ENCODE results near the gene MBTPS1. TPM values are rescaled to one million over a fixed set of nuclear protein-coding genes. Genes with fewer than 3 reads are reported as not detected.

The MBTPS1 gene
- total and polyA plus RNA-seq, 9 of the 15 experiments (the other 6 are each of a cell fraction or from before 2014, with no cell fraction given) = 2.8 to 57.6 (median 43.8) TPM

GRCh38 chr16:84138824-84139627 lies 22.3 kb upstream of the MBTPS1 start (continued):
- TF ChIP-seq ZNF398 (CRISPR knock-in tag; IDR thresholded peaks at IDR 0.05) (no peak), ZNF785 (CRISPR knock-in tag; IDR thresholded peaks at IDR 0.05) (no peak), MAFF (IDR thresholded peaks at IDR 0.05; ENCODE audit: low read length) (peak; percentile 73), CEBPG (CRISPR knock-in tag; IDR thresholded peaks at IDR 0.05) (peak; percentile 97; the same call in 1 of the 2 replicates), CEBPG (tag; conservative IDR thresholded peaks at IDR 0.05 in 1 of 2, IDR thresholded peaks at IDR 0.05 in 1 of 2) (peak in 1 of 2 experiments; percentile 98; a peak in 1 of 4 replicates), ATF3 (IDR thresholded peaks at IDR 0.05) (peak; percentile 93), ATF3 (CRISPR knock-in tag; conservative IDR thresholded peaks at IDR 0.05) (no peak; the same call in 1 of the 2 replicates), RBBP5 (IDR thresholded peaks at IDR 0.05; ENCODE audit: borderline replicate concordance, insufficient read depth, low read length, poor library complexity, severe bottlenecking) (peak; percentile 77), ZNF551 (CRISPR knock-in tag; IDR thresholded peaks at IDR 0.05) (no peak), STAT5A (IDR thresholded peaks at IDR 0.05; ENCODE audit: borderline replicate concordance, low read length) (no peak)
- TF ChIP-seq, protein P1, sequence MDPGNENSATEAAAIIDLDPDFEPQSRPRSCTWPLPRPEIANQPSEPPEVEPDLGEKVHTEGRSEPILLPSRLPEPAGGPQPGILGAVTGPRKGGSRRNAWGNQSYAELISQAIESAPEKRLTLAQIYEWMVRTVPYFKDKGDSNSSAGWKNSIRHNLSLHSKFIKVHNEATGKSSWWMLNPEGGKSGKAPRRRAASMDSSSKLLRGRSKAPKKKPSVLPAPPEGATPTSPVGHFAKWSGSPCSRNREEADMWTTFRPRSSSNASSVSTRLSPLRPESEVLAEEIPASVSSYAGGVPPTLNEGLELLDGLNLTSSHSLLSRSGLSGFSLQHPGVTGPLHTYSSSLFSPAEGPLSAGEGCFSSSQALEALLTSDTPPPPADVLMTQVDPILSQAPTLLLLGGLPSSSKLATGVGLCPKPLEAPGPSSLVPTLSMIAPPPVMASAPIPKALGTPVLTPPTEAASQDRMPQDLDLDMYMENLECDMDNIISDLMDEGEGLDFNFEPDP (CRISPR knock-in tag; IDR thresholded peaks at IDR 0.05) = no peak
- TF ChIP-seq, protein P2, sequence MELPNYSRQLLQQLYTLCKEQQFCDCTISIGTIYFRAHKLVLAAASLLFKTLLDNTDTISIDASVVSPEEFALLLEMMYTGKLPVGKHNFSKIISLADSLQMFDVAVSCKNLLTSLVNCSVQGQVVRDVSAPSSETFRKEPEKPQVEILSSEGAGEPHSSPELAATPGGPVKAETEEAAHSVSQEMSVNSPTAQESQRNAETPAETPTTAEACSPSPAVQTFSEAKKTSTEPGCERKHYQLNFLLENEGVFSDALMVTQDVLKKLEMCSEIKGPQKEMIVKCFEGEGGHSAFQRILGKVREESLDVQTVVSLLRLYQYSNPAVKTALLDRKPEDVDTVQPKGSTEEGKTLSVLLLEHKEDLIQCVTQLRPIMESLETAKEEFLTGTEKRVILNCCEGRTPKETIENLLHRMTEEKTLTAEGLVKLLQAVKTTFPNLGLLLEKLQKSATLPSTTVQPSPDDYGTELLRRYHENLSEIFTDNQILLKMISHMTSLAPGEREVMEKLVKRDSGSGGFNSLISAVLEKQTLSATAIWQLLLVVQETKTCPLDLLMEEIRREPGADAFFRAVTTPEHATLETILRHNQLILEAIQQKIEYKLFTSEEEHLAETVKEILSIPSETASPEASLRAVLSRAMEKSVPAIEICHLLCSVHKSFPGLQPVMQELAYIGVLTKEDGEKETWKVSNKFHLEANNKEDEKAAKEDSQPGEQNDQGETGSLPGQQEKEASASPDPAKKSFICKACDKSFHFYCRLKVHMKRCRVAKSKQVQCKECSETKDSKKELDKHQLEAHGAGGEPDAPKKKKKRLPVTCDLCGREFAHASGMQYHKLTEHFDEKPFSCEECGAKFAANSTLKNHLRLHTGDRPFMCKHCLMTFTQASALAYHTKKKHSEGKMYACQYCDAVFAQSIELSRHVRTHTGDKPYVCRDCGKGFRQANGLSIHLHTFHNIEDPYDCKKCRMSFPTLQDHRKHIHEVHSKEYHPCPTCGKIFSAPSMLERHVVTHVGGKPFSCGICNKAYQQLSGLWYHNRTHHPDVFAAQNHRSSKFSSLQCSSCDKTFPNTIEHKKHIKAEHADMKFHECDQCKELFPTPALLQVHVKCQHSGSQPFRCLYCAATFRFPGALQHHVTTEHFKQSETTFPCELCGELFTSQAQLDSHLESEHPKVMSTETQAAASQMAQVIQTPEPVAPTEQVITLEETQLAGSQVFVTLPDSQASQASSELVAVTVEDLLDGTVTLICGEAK (IDR thresholded peaks at IDR 0.05) = peak; percentile 60; the same call in 1 of the 2 replicates
- TF ChIP-seq, protein P2 (CRISPR knock-in tag; IDR thresholded peaks at IDR 0.05) = no peak
